HepG2 (cell line): ENCODE measurements around the gene ARHGAP32.

Experiments
- BRCA1 ChIP-seq: sonication (generic); formaldehyde crosslinking; IDR thresholded peaks from 2 replicates; pipeline ENCODE4 v1.4.0; 2020; ENCODE audit warnings: missing genetic modification reagents
- FOXA1 ChIP-seq, 2 experiments: fragments of 450-650 bp in 1 of 2; sonication (generic) in 1 of 2; formaldehyde crosslinking in 1 of 2; IDR thresholded peaks; 2 replicates each; pipeline versions ENCODE4 v1.4.0 to v1.6.1; 2016 to 2020; ENCODE audit warnings: missing genetic modification reagents in 1 of 2
- FOXM1 ChIP-seq: sonication (generic); formaldehyde crosslinking; IDR thresholded peaks from 2 replicates; pipeline ENCODE4 v1.5.0; 2020; ENCODE audit warnings: missing genetic modification reagents
- POLR2A ChIP-seq, 2 experiments: IDR thresholded peaks; 2 replicates each; pipeline ENCODE4 v1.6.1; 2011; ENCODE audit warnings: low read depth in 2 of 2, low read length in 2 of 2, mild to moderate bottlenecking in 1 of 2, moderate library complexity in 1 of 2; ENCODE audit not compliant: insufficient read depth in 1 of 2
- RFX5 ChIP-seq: IDR thresholded peaks from 2 replicates; pipeline ENCODE4 v1.6.1; 2011; ENCODE audit warnings: low read depth, low read length, improper control_type of control experiment
- ZBTB3 ChIP-seq: sonication (generic); formaldehyde crosslinking; IDR thresholded peaks from 2 replicates; pipeline ENCODE4 v1.4.0; 2020; ENCODE audit warnings: low read depth, mild to moderate bottlenecking, moderate library complexity, missing genetic modification reagents, borderline replicate concordance
- ZNF629 ChIP-seq: sonication (generic); formaldehyde crosslinking; conservative IDR thresholded peaks from 2 replicates; pipeline ENCODE4 v1.5.0; 2020; ENCODE audit warnings: missing genetic modification reagents
- ZSCAN5A ChIP-seq: sonication (generic); formaldehyde crosslinking; IDR thresholded peaks from 2 replicates; pipeline ENCODE4 v1.8.0; 2022; ENCODE audit warnings: mild to moderate bottlenecking, missing genetic modification reagents, borderline replicate concordance
- TF ChIP-seq, protein P1 (sequence below): sonication (generic); formaldehyde crosslinking; IDR thresholded peaks from 2 replicates; pipeline ENCODE4 v1.5.0; 2020; ENCODE audit warnings: mild to moderate bottlenecking, missing genetic modification reagents
- TF ChIP-seq, protein P2 (sequence below): sonication (generic); formaldehyde crosslinking; IDR thresholded peaks from 2 replicates; pipeline ENCODE4 v1.5.0; 2020; ENCODE audit warnings: mild to moderate bottlenecking, missing genetic modification reagents, borderline replicate concordance
- TF ChIP-seq, protein P3 (sequence below): sonication (generic); formaldehyde crosslinking; IDR thresholded peaks from 2 replicates; pipeline ENCODE4 v1.5.0; 2020; ENCODE audit warnings: missing genetic modification reagents
- TF ChIP-seq, protein P4 (sequence below), 2 experiments: IDR thresholded peaks; 2 replicates each; pipeline ENCODE4 v1.6.1; 2011 to 2012; ENCODE audit warnings: low read length in 2 of 2, borderline replicate concordance in 1 of 2, low read depth in 1 of 2, mild to moderate bottlenecking in 1 of 2, moderate library complexity in 1 of 2
- TF ChIP-seq, protein P5 (sequence below): IDR thresholded peaks from 2 replicates; pipeline ENCODE4 v1.6.1; 2012; ENCODE audit warnings: low read depth, low read length, improper control_type of control experiment

- TF ChIP-seq ZSCAN5A (CRISPR knock-in tag) (no peak), FOXA1 (IDR thresholded peaks at IDR 0.05) (no peak), FOXA1 (CRISPR knock-in tag; IDR thresholded peaks at IDR 0.05) (no peak), RFX5 (no peak), POLR2A (IDR thresholded peaks at IDR 0.05; ENCODE audit: insufficient read depth in 1 of 2, low read depth in 2 of 2, low read length in 2 of 2) (no peak), FOXM1 (CRISPR knock-in tag) (no peak), ZNF629 (no peak), ZBTB3 (CRISPR knock-in tag) (no peak), BRCA1 (CRISPR knock-in tag) (no peak)
- TF ChIP-seq, protein P1, sequence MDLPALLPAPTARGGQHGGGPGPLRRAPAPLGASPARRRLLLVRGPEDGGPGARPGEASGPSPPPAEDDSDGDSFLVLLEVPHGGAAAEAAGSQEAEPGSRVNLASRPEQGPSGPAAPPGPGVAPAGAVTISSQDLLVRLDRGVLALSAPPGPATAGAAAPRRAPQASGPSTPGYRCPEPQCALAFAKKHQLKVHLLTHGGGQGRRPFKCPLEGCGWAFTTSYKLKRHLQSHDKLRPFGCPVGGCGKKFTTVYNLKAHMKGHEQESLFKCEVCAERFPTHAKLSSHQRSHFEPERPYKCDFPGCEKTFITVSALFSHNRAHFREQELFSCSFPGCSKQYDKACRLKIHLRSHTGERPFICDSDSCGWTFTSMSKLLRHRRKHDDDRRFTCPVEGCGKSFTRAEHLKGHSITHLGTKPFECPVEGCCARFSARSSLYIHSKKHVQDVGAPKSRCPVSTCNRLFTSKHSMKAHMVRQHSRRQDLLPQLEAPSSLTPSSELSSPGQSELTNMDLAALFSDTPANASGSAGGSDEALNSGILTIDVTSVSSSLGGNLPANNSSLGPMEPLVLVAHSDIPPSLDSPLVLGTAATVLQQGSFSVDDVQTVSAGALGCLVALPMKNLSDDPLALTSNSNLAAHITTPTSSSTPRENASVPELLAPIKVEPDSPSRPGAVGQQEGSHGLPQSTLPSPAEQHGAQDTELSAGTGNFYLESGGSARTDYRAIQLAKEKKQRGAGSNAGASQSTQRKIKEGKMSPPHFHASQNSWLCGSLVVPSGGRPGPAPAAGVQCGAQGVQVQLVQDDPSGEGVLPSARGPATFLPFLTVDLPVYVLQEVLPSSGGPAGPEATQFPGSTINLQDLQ (CRISPR knock-in tag) = no peak
- TF ChIP-seq, protein P2, sequence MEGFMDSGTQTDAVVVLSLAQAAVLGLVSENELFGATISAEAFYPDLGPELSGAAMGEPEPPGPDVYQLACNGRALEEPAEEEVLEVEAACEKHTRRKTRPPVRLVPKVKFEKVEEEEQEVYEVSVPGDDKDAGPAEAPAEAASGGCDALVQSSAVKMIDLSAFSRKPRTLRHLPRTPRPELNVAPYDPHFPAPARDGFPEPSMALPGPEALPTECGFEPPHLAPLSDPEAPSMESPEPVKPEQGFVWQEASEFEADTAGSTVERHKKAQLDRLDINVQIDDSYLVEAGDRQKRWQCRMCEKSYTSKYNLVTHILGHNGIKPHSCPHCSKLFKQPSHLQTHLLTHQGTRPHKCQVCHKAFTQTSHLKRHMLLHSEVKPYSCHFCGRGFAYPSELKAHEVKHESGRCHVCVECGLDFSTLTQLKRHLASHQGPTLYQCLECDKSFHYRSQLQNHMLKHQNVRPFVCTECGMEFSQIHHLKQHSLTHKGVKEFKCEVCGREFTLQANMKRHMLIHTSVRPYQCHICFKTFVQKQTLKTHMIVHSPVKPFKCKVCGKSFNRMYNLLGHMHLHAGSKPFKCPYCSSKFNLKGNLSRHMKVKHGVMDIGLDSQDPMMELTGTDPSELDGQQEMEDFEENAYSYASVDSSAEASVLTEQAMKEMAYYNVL (CRISPR knock-in tag) = no peak
- TF ChIP-seq, protein P3, sequence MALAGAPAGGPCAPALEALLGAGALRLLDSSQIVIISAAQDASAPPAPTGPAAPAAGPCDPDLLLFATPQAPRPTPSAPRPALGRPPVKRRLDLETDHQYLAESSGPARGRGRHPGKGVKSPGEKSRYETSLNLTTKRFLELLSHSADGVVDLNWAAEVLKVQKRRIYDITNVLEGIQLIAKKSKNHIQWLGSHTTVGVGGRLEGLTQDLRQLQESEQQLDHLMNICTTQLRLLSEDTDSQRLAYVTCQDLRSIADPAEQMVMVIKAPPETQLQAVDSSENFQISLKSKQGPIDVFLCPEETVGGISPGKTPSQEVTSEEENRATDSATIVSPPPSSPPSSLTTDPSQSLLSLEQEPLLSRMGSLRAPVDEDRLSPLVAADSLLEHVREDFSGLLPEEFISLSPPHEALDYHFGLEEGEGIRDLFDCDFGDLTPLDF (CRISPR knock-in tag) = no peak
- TF ChIP-seq, protein P4, sequence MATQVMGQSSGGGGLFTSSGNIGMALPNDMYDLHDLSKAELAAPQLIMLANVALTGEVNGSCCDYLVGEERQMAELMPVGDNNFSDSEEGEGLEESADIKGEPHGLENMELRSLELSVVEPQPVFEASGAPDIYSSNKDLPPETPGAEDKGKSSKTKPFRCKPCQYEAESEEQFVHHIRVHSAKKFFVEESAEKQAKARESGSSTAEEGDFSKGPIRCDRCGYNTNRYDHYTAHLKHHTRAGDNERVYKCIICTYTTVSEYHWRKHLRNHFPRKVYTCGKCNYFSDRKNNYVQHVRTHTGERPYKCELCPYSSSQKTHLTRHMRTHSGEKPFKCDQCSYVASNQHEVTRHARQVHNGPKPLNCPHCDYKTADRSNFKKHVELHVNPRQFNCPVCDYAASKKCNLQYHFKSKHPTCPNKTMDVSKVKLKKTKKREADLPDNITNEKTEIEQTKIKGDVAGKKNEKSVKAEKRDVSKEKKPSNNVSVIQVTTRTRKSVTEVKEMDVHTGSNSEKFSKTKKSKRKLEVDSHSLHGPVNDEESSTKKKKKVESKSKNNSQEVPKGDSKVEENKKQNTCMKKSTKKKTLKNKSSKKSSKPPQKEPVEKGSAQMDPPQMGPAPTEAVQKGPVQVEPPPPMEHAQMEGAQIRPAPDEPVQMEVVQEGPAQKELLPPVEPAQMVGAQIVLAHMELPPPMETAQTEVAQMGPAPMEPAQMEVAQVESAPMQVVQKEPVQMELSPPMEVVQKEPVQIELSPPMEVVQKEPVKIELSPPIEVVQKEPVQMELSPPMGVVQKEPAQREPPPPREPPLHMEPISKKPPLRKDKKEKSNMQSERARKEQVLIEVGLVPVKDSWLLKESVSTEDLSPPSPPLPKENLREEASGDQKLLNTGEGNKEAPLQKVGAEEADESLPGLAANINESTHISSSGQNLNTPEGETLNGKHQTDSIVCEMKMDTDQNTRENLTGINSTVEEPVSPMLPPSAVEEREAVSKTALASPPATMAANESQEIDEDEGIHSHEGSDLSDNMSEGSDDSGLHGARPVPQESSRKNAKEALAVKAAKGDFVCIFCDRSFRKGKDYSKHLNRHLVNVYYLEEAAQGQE (IDR thresholded peaks at IDR 0.05; ENCODE audit: borderline replicate concordance in 1 of 2, low read depth in 1 of 2, low read length in 2 of 2) = no peak
- TF ChIP-seq, protein P5, sequence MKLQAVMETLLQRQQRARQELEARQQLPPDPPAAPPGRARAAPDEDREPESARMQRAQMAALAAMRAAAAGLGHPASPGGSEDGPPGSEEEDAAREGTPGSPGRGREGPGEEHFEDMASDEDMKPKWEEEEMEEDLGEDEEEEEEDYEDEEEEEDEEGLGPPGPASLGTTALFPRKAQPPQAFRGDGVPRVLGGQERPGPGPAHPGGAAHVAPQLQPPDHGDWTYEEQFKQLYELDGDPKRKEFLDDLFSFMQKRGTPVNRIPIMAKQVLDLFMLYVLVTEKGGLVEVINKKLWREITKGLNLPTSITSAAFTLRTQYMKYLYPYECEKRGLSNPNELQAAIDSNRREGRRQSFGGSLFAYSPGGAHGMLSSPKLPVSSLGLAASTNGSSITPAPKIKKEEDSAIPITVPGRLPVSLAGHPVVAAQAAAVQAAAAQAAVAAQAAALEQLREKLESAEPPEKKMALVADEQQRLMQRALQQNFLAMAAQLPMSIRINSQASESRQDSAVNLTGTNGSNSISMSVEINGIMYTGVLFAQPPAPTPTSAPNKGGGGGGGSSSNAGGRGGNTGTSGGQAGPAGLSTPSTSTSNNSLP = no peak
Observed at GRCh38 chr11:129155745-129156144, 36.4 kb downstream of the ARHGAP32 start.
